H1 (cell line): ENCODE data around the gene SHPK.

ENCODE experiments used
- POLR2A ChIP-seq, 2 experiments: IDR thresholded peaks; 1 replicate in 1 of 2; 2 replicates in 1 of 2; pipeline ENCODE4 v1.6.1; 2011; ENCODE audit warnings: low read depth in 2 of 2, low read length in 2 of 2, mild to moderate bottlenecking in 2 of 2; ENCODE audit errors: control extremely low read depth in 1 of 2
- TF ChIP-seq, protein P1 (sequence below), 3 experiments: IDR thresholded peaks; 1 replicate in 2 of 3; 2 replicates in 1 of 3; pipeline versions ENCODE4 v1.5.1 to v1.6.1; 2011; ENCODE audit warnings: low read length in 3 of 3, mild to moderate bottlenecking in 3 of 3, inconsistent platforms in 2 of 3, low read depth in 1 of 3, moderate library complexity in 1 of 3; ENCODE audit not compliant: insufficient read depth in 1 of 3; ENCODE audit errors: control extremely low read depth in 1 of 3

DNA sequence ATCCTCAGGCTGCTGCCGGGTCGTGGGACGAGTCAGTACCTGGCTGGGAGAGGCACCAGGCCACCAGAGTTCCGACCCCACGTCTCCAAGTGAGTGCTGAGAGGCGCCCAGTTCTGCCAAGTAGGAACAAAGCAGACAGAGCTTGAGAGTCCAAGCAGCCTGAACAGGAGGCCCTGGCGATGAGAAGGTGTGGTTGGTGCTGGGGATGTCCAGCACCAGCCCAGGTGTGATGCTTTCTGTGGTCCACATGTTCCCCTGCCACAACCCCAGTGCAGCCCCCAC lies 21.5 kb upstream of the SHPK start:
- TF ChIP-seq, protein P1, sequence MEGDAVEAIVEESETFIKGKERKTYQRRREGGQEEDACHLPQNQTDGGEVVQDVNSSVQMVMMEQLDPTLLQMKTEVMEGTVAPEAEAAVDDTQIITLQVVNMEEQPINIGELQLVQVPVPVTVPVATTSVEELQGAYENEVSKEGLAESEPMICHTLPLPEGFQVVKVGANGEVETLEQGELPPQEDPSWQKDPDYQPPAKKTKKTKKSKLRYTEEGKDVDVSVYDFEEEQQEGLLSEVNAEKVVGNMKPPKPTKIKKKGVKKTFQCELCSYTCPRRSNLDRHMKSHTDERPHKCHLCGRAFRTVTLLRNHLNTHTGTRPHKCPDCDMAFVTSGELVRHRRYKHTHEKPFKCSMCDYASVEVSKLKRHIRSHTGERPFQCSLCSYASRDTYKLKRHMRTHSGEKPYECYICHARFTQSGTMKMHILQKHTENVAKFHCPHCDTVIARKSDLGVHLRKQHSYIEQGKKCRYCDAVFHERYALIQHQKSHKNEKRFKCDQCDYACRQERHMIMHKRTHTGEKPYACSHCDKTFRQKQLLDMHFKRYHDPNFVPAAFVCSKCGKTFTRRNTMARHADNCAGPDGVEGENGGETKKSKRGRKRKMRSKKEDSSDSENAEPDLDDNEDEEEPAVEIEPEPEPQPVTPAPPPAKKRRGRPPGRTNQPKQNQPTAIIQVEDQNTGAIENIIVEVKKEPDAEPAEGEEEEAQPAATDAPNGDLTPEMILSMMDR (IDR thresholded peaks at IDR 0.05; ENCODE audit: control extremely low read depth in 1 of 3, insufficient read depth in 1 of 3, low read depth in 1 of 3, low read length in 3 of 3) = no peak
- TF ChIP-seq POLR2A (IDR thresholded peaks at IDR 0.05; ENCODE audit: control extremely low read depth in 1 of 2, low read depth in 2 of 2, low read length in 2 of 2) = no peak
